Stimulated activated CD4-positive, alpha-beta T cell treated with anti-CD3 and anti-CD28 coated beads, Interleukin-2, amount 100 ng/mL, for 24 hours (primary cell): ENCODE results near the gene SERPINB1.
A peak's percentile ranks its signal among the peaks of the same experiment; 100 is the strongest.

Experiments used
- DNase-seq, 2 donors: peaks; one replicate each; pipeline ENCODE4 v3.0.0-alpha.2; 2020

The SERPINB1 gene

DNA sequence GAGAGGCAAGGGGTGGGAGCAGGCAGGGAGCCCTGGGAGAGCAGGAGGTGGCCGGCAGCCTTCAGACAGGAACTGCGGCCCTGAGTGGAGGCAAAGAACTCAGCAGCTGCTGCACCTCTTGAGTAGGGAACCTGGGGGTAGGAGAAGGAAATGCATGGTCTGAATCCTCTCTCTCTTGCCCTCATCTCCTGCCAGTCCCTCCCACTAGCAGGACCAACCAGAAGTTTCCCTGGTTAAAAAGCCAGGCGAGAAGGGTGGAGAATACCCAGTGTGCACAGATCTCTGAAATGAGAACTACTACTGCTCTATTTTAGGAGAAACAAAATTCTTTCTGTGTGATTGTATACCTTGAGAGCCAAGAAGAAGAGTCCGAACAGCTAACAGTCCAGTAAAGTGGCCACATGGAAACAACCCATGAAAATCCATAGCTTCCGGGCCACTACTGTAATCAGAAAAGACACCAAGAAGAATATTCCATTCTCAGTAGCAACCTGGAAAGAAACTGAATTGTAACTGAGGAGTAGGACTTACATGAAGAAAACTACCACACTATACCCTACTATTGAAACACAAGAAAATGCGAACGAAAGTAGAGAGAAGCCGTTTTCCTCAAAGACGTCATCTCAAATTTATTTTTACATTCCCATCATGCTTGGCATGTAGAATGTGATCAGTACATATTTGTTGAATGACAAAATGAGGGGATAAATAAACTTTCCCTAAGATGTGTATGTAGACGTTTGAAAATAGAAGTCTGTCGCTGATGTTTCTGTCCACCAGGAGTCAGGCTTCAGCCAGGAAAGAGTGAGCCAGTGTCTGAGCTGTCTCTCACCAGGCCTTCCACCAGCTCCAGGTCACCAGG is 50.8 kb downstream of the SERPINB1 start:
- DNase-seq = peak; percentile 54 to 59

DNA sequence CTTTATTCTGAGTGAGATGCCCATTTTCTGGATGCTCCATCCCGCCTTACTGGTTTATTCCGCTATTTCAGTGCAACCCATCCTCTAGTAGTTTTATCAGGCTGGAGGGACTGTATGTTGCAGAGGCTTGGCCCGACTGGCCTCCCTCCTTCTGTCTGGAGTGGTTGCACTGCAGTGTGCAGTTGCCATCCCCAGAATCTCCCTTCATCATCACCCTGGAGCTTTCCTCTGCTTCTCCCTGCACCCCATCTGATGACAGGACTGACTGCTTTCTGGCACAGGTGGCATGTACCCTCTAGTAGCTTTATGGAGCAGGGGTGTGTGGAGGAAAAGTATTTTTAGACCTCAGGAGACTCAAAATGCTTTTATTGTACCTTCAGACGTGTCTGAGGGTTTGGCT is 55.4 kb downstream of the SERPINB1 start:
- DNase-seq = no peak

DNA sequence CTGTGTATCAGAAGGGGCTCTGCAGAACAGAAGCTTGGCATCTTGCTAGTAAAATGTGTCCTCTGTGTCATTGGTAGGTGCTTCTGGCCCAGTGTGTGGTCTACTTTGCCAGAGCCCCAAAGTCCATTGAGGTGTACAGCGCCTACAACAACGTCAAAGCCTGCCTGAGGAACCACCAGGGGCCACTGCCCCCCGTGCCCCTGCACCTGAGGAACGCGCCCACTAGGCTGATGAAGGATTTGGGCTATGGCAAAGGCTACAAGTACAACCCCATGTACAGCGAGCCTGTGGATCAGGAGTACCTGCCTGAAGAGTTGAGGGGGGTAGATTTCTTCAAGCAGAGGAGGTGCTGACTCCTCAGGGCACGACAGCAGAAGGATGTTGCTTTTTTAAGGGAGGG is 56.7 kb downstream of the SERPINB1 start:
- DNase-seq = no peak

DNA sequence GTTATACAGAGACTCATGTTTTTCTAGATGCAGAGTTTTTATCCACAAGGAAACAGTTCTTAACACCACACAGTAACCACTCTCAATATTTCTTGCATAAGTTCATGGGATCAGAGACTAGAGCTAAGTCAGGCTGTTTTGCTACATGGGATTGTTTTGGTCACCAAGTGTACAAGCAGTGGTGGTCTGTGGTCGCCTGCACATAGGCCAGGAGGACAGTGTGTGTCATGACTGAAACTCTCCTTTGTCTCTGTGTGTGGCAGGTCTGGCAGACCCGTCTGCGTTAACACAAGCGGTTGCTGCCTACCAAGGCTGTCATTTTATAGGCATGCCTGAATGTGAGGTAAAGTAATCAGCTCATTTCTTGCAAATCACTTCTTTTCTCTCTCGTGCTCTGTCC is 57.6 kb downstream of the SERPINB1 start:
- no peak for DNase-seq

DNA sequence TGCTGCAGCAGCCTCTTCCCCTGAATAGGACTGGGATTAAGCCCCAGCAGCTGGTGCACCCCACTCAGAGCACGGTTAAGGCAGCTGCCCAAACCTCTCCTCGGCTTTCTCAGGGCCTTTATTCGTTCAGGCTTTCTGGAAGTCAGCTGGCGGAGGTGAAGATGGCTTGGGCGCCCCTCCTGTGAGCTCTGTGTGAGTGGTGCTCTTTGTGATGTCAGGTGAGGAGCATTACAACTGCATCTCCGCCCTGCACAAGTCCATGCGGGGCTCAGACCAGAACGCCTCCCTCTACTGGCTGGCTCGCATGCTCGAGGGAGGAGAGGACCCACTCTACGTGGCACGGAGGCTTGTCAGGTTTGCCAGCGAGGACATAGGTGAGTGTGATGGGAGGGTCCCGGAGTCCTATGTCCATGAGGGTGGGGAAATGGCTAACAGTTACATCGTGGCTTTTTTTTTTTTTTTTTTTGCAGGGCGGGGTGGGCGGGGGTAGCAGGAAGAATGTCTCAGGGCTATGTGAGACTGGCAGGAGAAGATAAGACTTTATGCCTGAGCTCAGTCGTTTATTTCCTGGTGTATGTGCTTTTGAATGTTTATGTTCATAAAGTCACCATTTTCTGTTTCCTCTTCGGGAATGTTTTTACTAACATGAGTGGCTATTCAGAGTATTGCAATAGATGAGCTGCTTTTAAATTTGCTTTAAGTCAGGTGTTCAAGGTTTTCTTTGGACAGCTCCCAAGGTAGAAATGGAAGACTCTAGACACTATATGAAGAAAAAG is 58.3 kb downstream of the SERPINB1 start:
- DNase-seq = no peak

DNA sequence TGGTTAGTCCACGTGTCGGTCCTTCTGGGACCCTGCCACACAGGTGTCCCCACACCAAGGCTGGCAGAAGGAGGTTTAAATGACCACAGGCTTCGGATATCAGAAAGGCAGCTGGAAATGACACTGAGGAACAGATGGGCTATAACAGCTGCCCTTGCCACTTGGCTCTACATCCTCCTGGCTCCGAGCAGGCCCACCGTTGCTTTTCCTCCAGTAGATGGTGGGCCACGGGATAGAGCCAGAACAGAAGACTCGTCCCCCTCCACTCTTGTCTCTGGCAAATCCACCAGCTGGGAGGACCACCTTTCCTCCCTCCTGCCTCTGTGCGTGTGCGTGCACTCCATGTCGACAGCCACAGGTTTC is 58.9 kb downstream of the SERPINB1 start:
- DNase-seq = no peak

DNA sequence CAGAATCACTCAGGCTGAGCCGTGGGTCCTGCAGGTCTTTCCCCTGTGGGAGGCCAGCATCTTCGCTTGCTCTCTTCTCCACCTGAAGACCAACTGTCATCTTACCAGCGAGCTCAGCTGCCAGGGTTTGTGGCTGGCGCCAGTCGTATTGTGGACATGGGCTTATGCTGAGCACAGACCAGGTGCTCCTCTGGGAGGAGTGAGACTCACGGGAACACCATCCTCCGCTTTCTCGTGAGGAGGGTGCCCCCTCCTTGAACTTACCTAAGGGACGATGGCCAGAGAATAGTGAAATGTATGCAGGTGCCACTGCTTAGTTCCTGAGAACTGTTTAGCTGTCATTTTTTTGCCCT is 59.3 kb downstream of the SERPINB1 start:
- DNase-seq = no peak
